SJSA1 (cell line): ENCODE results near the gene BBS12. TPM values are rescaled to one million over a fixed set of nuclear protein-coding genes. Genes with fewer than 3 reads are reported as not detected.
A peak's percentile ranks its signal among the peaks of the same experiment; 100 is the strongest.

Experiments
- DNase-seq, 2 experiments: peaks; one replicate each; pipeline ENCODE4 v3.0.0-alpha.2; 2015 to 2020; ENCODE audit warnings: low spot score in 2 of 2, low read depth in 1 of 2
- H3K27ac ChIP-seq: fragments of 250-450 bp; sonication (Bioruptor Pico); 2 replicates; pipeline ENCODE4 v1.5.1; 2020; ENCODE audit warnings: mild to moderate bottlenecking, moderate library complexity
- H3K27me3 ChIP-seq: fragments of 250-450 bp; sonication (Bioruptor Pico); replicated peaks from 2 replicates; pipeline ENCODE4 v1.5.1; 2020; ENCODE audit warnings: mild to moderate bottlenecking, moderate library complexity
- H3K36me3 ChIP-seq: fragments of 250-450 bp; sonication (Bioruptor Pico); 2 replicates; pipeline ENCODE4 v1.5.1; 2020; ENCODE audit warnings: mild to moderate bottlenecking
- H3K4me1 ChIP-seq: fragments of 250-450 bp; sonication (Bioruptor Pico); replicated peaks from 2 replicates; pipeline ENCODE4 v1.6.1; 2021; ENCODE audit warnings: mild to moderate bottlenecking
- H3K4me3 ChIP-seq: fragments of 250-450 bp; sonication (Bioruptor Pico); 2 replicates; pipeline ENCODE4 v1.5.1; 2020; ENCODE audit warnings: mild to moderate bottlenecking
- H3K9me3 ChIP-seq: fragments of 250-450 bp; sonication (Bioruptor Pico); replicated peaks from 2 replicates; pipeline ENCODE4 v1.5.1; 2020; ENCODE audit warnings: mild to moderate bottlenecking
- total RNA-seq: library from RNA; depleted of rRNA; stranded (reverse); fragments of >200 nt; shearing (Covaris generic); gene quantifications from 2 replicates; pipeline ENCODE4 v1.2.3, GENCODE V29; 2014

BBS12 gene
- total RNA-seq, 1 experiment from 2014 or later = 3.3 TPM

DNA sequence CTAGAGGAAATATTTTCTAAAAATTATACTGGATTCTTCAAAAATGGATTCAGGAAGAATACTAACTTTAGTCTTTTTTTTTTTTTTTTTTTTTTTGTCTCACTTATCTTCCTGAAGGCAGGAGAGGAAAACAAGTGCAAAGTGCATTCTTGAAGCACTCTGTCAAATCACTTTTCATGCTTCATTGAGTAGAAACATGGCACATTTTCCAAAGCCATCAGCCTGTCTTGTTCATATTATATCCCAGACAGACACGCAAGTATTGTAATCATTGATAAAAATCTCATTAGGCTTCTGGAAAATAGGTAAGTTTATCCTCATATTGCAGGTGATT lies 1.2 kb downstream of the BBS12 start:
- Histone ChIP-seq H3K4me1 (peaks cover 10% of the 10 kb centered on the region), H3K27me3 (no peaks in the 10 kb centered on the region), H3K27ac (no peak overlapping the region), H3K4me3 (no peak overlapping the region), H3K36me3 (no peaks in the 10 kb centered on the region), H3K9me3 (no peaks in the 10 kb centered on the region)
- DNase-seq = no peak

DNA sequence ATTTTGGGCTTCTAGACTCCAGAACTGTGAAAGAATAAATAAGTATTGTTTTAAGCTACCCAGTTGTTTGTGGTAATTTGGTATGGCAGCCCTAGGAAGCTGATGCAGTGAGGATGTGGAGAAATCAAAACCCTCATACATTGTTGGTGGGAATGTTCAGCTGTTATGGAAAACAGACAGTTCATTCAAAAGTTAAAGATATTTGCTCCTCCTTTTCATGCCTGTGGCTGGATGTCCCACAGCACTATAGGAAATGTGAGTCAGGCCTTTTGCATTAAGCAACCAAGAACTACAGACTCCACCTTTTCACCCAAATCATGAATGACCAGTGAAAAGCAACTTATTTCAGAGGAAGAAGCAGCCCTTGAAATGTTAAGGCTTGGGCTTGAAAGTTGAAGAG lies 6.7 kb downstream of the BBS12 start:
- no peak overlapping the region for H3K4me3 ChIP-seq
- peak overlapping the region; percentile 7; the same call in 1 of the 2 replicates for H3K27ac ChIP-seq
- peaks cover 16% of the 10 kb centered on the region for H3K4me1 ChIP-seq
- H3K27me3 ChIP-seq = no peaks in the 10 kb centered on the region
- H3K36me3 ChIP-seq = peaks cover 2% of the 10 kb centered on the region; the same call in 1 of the 2 replicates
- H3K9me3 ChIP-seq = no peaks in the 10 kb centered on the region
- DNase-seq = peak in 1 of 2 experiments; percentile 23

DNA sequence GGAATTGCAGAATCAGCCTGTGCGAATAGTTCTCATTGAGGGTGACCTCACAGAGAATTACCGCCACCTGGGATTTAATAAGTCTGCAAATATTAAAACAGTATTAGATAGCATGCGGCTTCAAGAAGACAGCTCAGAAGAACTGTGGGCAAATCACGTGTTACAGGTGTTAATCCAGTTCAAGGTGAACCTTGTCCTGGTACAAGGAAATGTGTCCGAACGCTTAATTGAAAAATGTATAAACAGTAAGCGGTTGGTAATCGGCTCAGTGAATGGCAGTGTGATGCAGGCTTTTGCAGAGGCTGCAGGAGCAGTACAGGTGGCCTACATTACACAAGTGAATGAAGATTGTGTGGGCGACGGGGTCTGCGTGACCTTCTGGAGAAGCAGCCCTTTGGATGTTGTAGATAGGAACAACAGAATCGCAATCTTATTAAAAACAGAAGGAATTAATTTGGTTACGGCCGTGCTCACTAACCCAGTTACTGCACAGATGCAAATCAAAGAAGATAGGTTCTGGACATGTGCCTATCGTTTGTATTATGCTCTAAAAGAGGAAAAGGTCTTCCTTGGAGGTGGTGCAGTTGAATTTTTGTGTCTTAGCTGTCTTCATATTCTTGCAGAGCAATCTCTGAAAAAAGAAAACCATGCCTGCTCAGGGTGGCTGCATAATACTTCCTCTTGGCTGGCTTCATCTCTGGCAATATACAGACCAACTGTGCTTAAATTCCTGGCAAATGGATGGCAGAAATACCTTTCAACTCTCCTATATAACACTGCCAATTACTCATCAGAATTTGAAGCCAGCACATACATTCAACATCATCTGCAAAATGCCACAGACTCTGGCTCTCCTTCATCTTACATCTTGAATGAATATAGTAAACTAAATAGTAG lies 10.7 kb downstream of the BBS12 start:
- no peak overlapping the region for H3K27ac ChIP-seq

DNA sequence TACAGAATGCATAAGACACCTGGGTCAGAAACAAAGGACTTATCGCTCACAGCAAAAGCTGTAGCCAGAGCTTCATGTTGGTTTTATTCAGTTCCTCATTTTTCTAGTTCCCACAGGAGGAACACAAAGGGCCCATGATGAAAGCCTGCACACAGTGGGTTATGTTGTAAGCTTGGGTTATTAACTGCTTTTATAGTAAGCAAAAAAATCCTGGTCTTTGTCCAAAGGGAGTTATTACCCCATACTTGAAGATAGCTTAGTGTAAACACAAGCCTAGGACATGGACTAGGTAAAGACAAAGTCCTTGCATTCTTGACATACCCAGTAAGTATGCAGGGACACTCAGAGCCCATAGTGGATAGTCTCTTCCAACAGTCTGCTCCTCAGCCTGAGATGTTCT lies 11.7 kb downstream of the BBS12 start:
- peaks cover 2% of the 10 kb centered on the region; the same call in 1 of the 2 replicates for H3K9me3 ChIP-seq
- H3K4me1 ChIP-seq = peaks cover 44% of the 10 kb centered on the region
- DNase-seq = peak in 1 of 2 experiments; percentile 46
- H3K36me3 ChIP-seq = peaks cover 2% of the 10 kb centered on the region; the same call in 1 of the 2 replicates
- H3K4me3 ChIP-seq = no peak overlapping the region
- H3K27ac ChIP-seq = no peak overlapping the region
- no peaks in the 10 kb centered on the region for H3K27me3 ChIP-seq

More for the DNA sequence above, 10.7 kb downstream of the BBS12 start:
- Histone ChIP-seq H3K9me3 (peaks cover 2% of the 10 kb centered on the region; the same call in 1 of the 2 replicates), H3K4me1 (peaks cover 45% of the 10 kb centered on the region), H3K27me3 (no peaks in the 10 kb centered on the region), H3K36me3 (peaks cover 2% of the 10 kb centered on the region; the same call in 1 of the 2 replicates), H3K4me3 (no peak overlapping the region)
- DNase-seq = no peak

DNA sequence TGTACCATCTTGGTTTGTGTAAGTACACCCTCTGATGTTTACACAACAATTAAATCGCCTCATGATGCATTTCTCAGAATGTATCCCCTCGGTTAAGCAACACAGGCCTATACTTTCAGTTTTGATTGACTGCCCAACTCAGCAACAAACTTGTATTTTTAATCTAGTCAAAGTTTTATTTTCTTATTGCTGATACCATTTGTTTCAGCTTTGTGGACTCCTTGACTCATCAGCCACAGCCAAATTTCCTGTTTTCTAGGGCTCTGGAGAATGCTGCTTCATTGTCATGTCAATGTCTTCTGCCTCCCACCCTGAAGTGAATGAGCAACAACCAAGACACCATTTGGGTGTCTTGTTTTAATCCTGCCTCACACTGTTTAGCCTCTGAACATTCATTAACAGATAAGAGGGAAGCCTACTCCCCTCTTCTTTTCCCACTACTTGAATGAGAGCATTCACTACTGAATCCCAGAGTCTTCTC lies 14.0 kb downstream of the BBS12 start:
- Histone ChIP-seq H3K9me3 (peaks cover 2% of the 10 kb centered on the region; the same call in 1 of the 2 replicates), H3K4me3 (no peak overlapping the region), H3K27ac (peak overlapping the region; percentile 61), H3K4me1 (peaks cover 39% of the 10 kb centered on the region), H3K36me3 (peaks cover 2% of the 10 kb centered on the region; the same call in 1 of the 2 replicates), H3K27me3 (no peaks in the 10 kb centered on the region)
- peak; percentile 45 to 55 for DNase-seq

DNA sequence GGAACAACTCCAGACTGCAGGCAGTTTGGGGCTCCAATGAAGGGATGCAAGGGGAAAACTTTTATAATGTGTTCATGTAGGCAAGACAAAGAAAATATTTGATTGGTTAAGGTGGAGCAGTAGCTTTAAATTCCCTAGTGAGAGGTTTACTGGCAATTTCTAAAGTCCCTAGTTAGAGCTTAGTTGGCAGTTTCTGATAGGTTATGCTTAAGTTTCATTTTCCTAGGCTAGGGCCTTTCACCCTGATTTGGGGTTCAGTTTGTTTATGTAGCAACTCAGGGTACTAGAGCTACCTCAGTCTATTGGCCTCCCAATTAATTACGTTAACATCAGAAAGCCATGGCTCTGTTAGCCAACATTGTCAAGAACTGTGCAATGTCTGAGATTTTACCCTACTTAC lies 14.6 kb downstream of the BBS12 start:
- H3K9me3 ChIP-seq = peaks cover 2% of the 10 kb centered on the region; the same call in 1 of the 2 replicates
- DNase-seq = no peak
- H3K36me3 ChIP-seq = peaks cover 2% of the 10 kb centered on the region; the same call in 1 of the 2 replicates
- H3K27ac ChIP-seq = peak overlapping the region; percentile 61
- H3K4me1 ChIP-seq = peaks cover 39% of the 10 kb centered on the region
- H3K27me3 ChIP-seq = no peaks in the 10 kb centered on the region
- no peak overlapping the region for H3K4me3 ChIP-seq

DNA sequence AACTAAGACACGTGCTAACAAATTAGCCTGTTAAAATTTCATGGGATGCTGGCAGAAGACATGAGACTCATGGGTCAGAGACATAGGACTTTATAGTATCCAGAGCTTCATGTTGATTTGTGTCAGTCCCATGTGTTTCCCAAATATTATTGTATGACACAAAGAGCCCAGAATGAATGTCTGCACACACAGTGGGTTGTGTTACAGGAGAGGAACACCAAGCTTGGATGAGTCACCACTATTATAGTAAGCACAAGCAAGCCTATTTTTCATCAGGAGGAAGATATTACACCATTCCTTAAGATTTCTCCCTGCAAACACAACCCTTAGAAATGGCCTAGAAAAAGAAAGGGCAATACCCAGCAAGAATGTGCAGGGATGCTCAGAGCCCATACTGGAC lies 15.4 kb downstream of the BBS12 start:
- peaks cover 39% of the 10 kb centered on the region for H3K4me1 ChIP-seq
- H3K27ac ChIP-seq = peak overlapping the region; percentile 18; the same call in 1 of the 2 replicates
- no peaks in the 10 kb centered on the region for H3K36me3 ChIP-seq
- peaks cover 2% of the 10 kb centered on the region; the same call in 1 of the 2 replicates for H3K9me3 ChIP-seq
- peak in 1 of 2 experiments; percentile 47 for DNase-seq
- no peak overlapping the region for H3K4me3 ChIP-seq
- H3K27me3 ChIP-seq = no peaks in the 10 kb centered on the region

DNA sequence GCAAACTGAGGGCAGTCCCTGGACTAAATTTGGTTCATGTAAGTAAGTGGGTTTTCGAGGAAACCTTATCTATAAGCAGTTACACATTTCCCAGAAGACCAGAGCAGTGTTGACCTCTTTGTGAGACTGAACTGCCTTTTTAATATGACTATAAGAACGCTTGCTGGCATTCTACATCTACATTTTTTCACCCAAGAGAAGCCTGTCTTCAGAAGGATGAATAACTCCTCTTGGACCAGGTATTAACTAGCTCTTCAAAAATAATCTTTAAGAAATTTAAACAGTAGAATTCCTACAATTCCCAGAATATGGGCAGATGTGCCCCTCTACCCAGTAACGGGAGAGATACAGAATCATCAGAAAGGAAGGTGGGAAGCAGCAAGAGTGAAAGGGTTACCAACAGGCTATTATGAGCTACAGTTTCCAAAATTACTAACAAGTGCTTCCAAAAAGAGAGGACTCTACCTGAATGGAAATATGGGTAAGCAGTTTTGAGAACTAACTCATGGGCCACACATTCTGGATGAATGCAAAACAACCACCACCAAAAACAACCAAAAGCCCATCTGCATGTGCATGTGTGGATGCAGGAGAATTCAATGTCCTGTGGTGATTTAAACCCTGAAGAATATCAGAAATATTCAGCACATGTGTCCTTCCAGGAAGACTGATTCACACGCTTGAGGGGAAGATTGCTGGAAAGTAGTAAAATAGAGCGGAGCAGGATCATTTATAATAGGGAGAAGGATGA lies 17.4 kb downstream of the BBS12 start:
- no peak overlapping the region for H3K27ac ChIP-seq
- H3K9me3 ChIP-seq = peaks cover 2% of the 10 kb centered on the region; the same call in 1 of the 2 replicates
- H3K27me3 ChIP-seq = no peaks in the 10 kb centered on the region
- H3K36me3 ChIP-seq = no peaks in the 10 kb centered on the region
- H3K4me1 ChIP-seq = peaks cover 26% of the 10 kb centered on the region
- no peak for DNase-seq
- H3K4me3 ChIP-seq = no peak overlapping the region

DNA sequence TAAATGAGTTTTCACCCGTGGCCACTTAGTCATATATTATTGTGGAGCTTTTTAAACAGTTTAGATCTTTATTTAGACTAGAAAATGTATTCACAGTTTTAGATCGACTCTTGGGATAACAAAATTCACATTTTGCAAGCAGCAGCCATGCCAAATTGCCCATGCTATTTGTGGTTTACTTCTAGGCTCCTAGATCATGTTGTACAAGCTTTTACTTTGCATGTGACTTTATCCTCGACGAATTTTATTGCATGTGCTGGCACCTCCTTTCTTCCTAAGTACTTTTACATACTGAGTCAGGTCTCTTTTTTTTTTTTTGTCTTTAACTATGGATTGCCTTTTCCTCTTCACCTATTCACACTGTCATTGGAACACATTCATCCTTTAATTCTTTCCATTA lies 23.2 kb downstream of the BBS12 start:
- no peak overlapping the region for H3K4me3 ChIP-seq
- no peaks in the 10 kb centered on the region for H3K9me3 ChIP-seq
- no peak overlapping the region for H3K27ac ChIP-seq
- H3K27me3 ChIP-seq = no peaks in the 10 kb centered on the region
- H3K36me3 ChIP-seq = no peaks in the 10 kb centered on the region
- H3K4me1 ChIP-seq = peaks cover 12% of the 10 kb centered on the region
- no peak for DNase-seq

DNA sequence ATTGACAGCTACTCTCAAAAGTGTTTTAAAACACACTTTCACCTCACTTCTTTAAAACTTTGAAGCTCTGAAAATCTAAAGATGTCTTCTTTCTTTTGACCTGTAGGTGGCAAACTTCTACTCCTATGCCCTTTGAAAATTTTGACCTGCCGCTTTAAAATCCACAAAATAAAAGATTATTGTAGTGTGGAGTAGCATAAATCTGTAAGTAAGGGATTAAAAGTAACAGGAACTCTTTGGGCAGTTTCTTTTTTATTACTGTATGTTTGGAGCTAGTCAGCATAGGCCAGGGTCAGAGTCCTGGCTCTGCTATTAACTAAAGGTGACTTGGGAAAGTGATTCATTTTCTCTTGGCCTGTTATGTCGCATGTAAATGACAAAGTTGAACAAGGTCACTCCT lies 25.5 kb downstream of the BBS12 start:
- Histone ChIP-seq H3K4me1 (peaks cover 14% of the 10 kb centered on the region), H3K36me3 (no peaks in the 10 kb centered on the region), H3K27me3 (no peaks in the 10 kb centered on the region), H3K4me3 (no peak overlapping the region), H3K27ac (no peak overlapping the region), H3K9me3 (no peaks in the 10 kb centered on the region)
- DNase-seq = peak in 1 of 2 experiments; percentile 62

DNA sequence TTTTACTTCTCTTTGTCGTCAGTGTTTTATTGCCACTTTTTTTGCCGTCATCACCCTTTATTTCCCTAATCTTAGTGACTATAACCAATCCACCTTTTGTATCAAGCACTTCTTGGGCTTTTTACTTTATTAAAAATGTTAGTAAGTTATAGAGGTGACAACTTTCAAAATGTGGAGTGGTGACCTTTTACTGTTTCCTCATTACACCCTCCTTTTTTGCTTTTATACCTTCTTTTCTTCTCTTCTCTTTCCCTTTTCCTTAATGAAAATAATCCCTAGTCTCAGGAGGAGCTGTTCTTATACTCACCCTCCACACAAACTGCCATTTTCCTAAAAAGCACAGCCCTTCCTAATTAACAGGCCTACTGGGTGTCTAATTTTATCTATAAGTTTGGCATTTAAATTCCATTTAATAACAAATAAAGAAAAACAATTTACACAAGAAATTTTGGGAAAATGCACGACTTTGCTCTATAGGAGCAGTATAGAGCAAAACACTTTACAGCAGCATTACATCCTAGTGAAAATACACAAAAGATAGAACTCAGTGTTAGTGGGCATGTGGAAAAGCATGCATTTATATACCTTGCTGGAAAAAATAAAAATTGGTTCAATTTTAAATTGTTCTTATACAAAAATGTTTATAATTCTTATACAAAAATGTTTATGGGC lies 27.3 kb downstream of the BBS12 start:
- no peak overlapping the region for H3K27ac ChIP-seq
- H3K4me1 ChIP-seq = peaks cover 30% of the 10 kb centered on the region
- no peaks in the 10 kb centered on the region for H3K27me3 ChIP-seq
- H3K4me3 ChIP-seq = no peak overlapping the region
- no peaks in the 10 kb centered on the region for H3K36me3 ChIP-seq
- H3K9me3 ChIP-seq = no peaks in the 10 kb centered on the region
- no peak for DNase-seq

DNA sequence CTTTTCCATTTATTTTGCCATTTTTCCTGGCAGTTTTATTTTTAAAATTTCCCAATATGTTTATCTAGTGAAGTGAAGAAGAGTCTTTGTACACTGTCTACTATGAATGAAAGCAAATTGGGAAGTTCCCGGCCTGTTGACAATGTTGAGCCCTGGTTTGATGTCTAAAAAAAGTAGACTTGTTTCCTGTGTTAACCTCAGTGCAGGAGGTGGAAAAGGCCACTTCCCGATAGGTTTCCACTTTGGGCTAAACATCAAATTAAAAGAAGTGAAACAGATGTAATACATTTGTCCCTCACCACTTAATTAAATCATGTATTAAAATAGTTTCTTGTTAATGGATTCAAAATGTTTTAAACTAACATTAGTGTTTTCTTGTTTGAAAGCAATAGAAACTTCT lies 30.0 kb downstream of the BBS12 start:
- peaks cover 40% of the 10 kb centered on the region for H3K4me1 ChIP-seq
- H3K4me3 ChIP-seq = no peak overlapping the region
- no peak for DNase-seq
- no peaks in the 10 kb centered on the region for H3K27me3 ChIP-seq
- H3K36me3 ChIP-seq = no peaks in the 10 kb centered on the region
- H3K27ac ChIP-seq = no peak overlapping the region
- H3K9me3 ChIP-seq = no peaks in the 10 kb centered on the region

DNA sequence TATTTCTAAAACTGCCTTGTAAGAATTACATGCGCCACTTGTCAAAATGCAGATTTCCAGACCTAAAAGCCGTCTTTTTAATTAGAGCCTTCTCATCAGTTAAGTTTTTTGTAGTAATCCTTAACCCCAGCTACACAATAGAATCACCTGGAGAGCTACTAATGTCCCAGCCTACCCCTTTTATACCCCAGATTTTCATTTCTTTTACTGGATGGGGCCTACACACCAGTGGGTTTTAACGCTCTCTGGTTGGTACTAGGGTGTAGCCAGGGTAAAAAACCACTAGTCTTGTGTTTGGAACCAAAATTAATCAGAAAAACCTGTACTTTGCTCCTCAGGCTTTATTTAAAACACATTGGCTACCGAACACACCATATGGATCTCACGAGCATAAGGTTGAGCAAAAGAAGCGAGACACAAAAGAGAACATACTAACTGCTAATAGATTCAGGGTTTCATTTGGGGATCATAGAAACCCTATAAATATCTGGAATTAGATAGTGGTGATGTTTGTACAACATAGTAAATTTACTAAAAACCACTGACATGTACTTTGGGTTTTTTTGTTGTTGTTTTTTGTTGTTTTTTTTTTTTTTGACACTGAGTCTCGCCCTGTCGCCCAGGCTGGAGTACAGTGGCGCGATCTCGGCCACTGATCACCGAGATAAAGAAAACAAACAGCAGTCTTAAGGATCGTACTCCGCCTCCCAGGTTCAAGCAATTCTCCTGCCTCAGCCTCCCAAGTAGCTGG lies 30.6 kb downstream of the BBS12 start:
- Histone ChIP-seq H3K4me3 (no peak overlapping the region), H3K9me3 (no peaks in the 10 kb centered on the region), H3K4me1 (peaks cover 37% of the 10 kb centered on the region), H3K27me3 (no peaks in the 10 kb centered on the region), H3K27ac (peak overlapping the region; percentile 96), H3K36me3 (no peaks in the 10 kb centered on the region)
- DNase-seq = no peak
